GM21515 (cell line): Measurements from ENCODE around the gene NRF1.
"Not testable (repeated sequence)": the region's sequence is repeated elsewhere in the genome, so short reads cannot be mapped to it uniquely, and the experiment has no call there.

ENCODE experiments used
- ATAC-seq: cut with Tn5 transposase; IDR thresholded peaks from one replicate; pipeline ENCODE4 v1.9.1; 2021; ENCODE audit not compliant: unreplicated experiment

Gene NRF1

GRCh38 chr7:129644634-129645230 lies 33.2 kb downstream of the NRF1 start:
- no peak for ATAC-seq

GRCh38 chr7:129646369-129647021 lies 35.0 kb downstream of the NRF1 start:
- no peak for ATAC-seq

GRCh38 chr7:129649128-129649690 lies 37.7 kb downstream of the NRF1 start:
- no peak for ATAC-seq

GRCh38 chr7:129650056-129650758 lies 38.7 kb downstream of the NRF1 start:
- ATAC-seq, result no peak

- peak; percentile 70 for ATAC-seq
Observed at GRCh38 chr7:129652914-129653313, 41.4 kb downstream of the NRF1 start.

- ATAC-seq, result no peak
Observed at GRCh38 chr7:129655811-129656210, 44.3 kb downstream of the NRF1 start.

- ATAC-seq, result no peak
Observed at GRCh38 chr7:129657363-129657762, 45.8 kb downstream of the NRF1 start.

- not testable (repeated sequence) for ATAC-seq
Observed at GRCh38 chr7:129659907-129660306, 48.4 kb downstream of the NRF1 start.

GRCh38 chr7:129661645-129662182 lies 50.2 kb downstream of the NRF1 start:
- no peak for ATAC-seq

GRCh38 chr7:129663240-129663639 lies 51.7 kb downstream of the NRF1 start:
- not testable (repeated sequence) for ATAC-seq

- ATAC-seq, result no peak
Observed at GRCh38 chr7:129664029-129665012, 52.8 kb downstream of the NRF1 start.

- ATAC-seq, result no peak
Observed at GRCh38 chr7:129665013-129665401, 53.5 kb downstream of the NRF1 start.

- no peak for ATAC-seq
Observed at GRCh38 chr7:129667116-129667515, 55.6 kb downstream of the NRF1 start.

GRCh38 chr7:129667551-129667950 lies 56.0 kb downstream of the NRF1 start:
- no peak for ATAC-seq

- ATAC-seq, result no peak
Observed at GRCh38 chr7:129669901-129670300, 58.4 kb downstream of the NRF1 start.

GRCh38 chr7:129670656-129671055 lies 59.1 kb downstream of the NRF1 start:
- ATAC-seq, result no peak

GRCh38 chr7:129671266-129671665 lies 59.7 kb downstream of the NRF1 start:
- no peak for ATAC-seq

- not testable (repeated sequence) for ATAC-seq
Observed at GRCh38 chr7:129674475-129674874, 63.0 kb downstream of the NRF1 start.

GRCh38 chr7:129675521-129675920 lies 64.0 kb downstream of the NRF1 start:
- ATAC-seq, result no peak
